ENCODE results near the gene MACROD2. TPM values are rescaled to one million over a fixed set of nuclear protein-coding genes. Genes with fewer than 3 reads are reported as not detected.

The MACROD2 gene
- total RNA-seq, 1 experiment from 2014 or later: 3.7 TPM

- TF ChIP-seq ZBTB33 (IDR thresholded peaks at IDR 0.05; ENCODE audit: extremely low read depth, insufficient replicate concordance, low read length) (no peak), FOSL1 (IDR thresholded peaks at IDR 0.05; ENCODE audit: low read depth) (no peak), MAX (IDR thresholded peaks at IDR 0.05) (no peak), ATF3 (IDR thresholded peaks at IDR 0.05) (no peak), EZH2 (IDR thresholded peaks at IDR 0.05) (no peak), JUND (IDR thresholded peaks at IDR 0.05) (no peak), ELF1 (IDR thresholded peaks at IDR 0.05; ENCODE audit: borderline replicate concordance, low read depth) (no peak), YY1 (IDR thresholded peaks at IDR 0.05; ENCODE audit: extremely low read depth, insufficient replicate concordance, low read depth, low read length) (no peak), ZNF274 (IDR thresholded peaks at IDR 0.05; ENCODE audit: low read depth, low read length) (no peak)
These were observed 1400.7 kb downstream of the MACROD2 start (continued) for GRCh38 chr20:15396026-15396425.

GRCh38 chr20:15396900-15397299, 1401.6 kb downstream of the MACROD2 start:
- Histone ChIP-seq H3K27me3 (ENCODE audit: insufficient read depth, low read length) (no peaks in the 10 kb centered on the region), H3K4me2 (ENCODE audit: low read length) (no peak overlapping the region), H4K20me1 (ENCODE audit: insufficient read depth) (no peaks in the 10 kb centered on the region), H3K4me3 (replicated peaks in 1 of 2; ENCODE audit: low read depth in 1 of 2, low read length in 2 of 2) (no peak overlapping the region), H3K79me2 (ENCODE audit: insufficient read depth, low read length) (no peaks in the 10 kb centered on the region), H3K4me1 (ENCODE audit: control insufficient read depth in 1 of 2, insufficient read depth in 2 of 2, low read length in 2 of 2) (no peaks in the 10 kb centered on the region), H2AFZ (ENCODE audit: low read depth, low read length, poor library complexity, severe bottlenecking) (no peak overlapping the region), H3K9ac (ENCODE audit: low read length) (no peak overlapping the region), H3K36me3 (ENCODE audit: control insufficient read depth in 1 of 2, insufficient read depth in 2 of 2, low read length in 2 of 2) (no peaks in the 10 kb centered on the region), H3K9me3 (ENCODE audit: control insufficient read depth in 1 of 2, insufficient read depth in 1 of 2, low read depth in 1 of 2, low read length in 2 of 2) (peaks cover 3 to 12% of the 10 kb centered on the region in 2 experiments; a peak in 2 of 4 replicates), H3K27ac (ENCODE audit: low read depth, low read length) (no peak overlapping the region), H3K9me2 (ENCODE audit: insufficient read depth) (no peaks in the 10 kb centered on the region)
- TF ChIP-seq MAX (IDR thresholded peaks at IDR 0.05) (no peak), POLR2A (IDR thresholded peaks at IDR 0.05; ENCODE audit: borderline replicate concordance, extremely low read depth, insufficient read depth, insufficient read length) (no peak), ELF1 (IDR thresholded peaks at IDR 0.05; ENCODE audit: borderline replicate concordance, low read depth) (no peak), ATF3 (IDR thresholded peaks at IDR 0.05) (no peak), YY1 (IDR thresholded peaks at IDR 0.05; ENCODE audit: extremely low read depth, insufficient replicate concordance, low read depth, low read length) (no peak), TCF7L2 (IDR thresholded peaks at IDR 0.05; ENCODE audit: borderline replicate concordance, extremely low read depth, insufficient read depth, insufficient read length) (no peak)
- RAD21 ChIA-PET (ENCODE audit: low non-redundant PET in 1 of 2, low total read pairs in 2 of 2, uncharacterized antibody in 2 of 2, unreplicated experiment in 2 of 2): no interaction called here
- POLR2A ChIA-PET: no interaction called here
- DNase-seq (ENCODE audit: low read depth, low spot score) (no peak), ATAC-seq (no peak)
- CTCF ChIA-PET: no interaction called here
- BruUV-seq (replicated peaks): no TSS peak
- intact Hi-C loops (cut with micrococcal nuclease): no loop called here

All from HCT116 (cell line).